Measurements from ENCODE around the gene DUSP1.

- TF ChIP-seq CTCF (IDR thresholded peaks at IDR 0.05; ENCODE audit: low read depth, low read length) (no peak), MAX (IDR thresholded peaks at IDR 0.05; ENCODE audit: low read depth, low read length) (no peak), POLR2A (IDR thresholded peaks at IDR 0.05; ENCODE audit: extremely low read depth, insufficient read length) (no peak)
Observed at GRCh38 chr5:172743112-172743959, 27.7 kb downstream of the DUSP1 start.

All from NB4 (cell line).